ENCODE data around the gene FURIN. TPM values are rescaled to one million over a fixed set of nuclear protein-coding genes. Genes with fewer than 3 reads are reported as not detected.

The FURIN gene
- 58.0 and 86.0 TPM in 2 replicates for total RNA-seq

DNA sequence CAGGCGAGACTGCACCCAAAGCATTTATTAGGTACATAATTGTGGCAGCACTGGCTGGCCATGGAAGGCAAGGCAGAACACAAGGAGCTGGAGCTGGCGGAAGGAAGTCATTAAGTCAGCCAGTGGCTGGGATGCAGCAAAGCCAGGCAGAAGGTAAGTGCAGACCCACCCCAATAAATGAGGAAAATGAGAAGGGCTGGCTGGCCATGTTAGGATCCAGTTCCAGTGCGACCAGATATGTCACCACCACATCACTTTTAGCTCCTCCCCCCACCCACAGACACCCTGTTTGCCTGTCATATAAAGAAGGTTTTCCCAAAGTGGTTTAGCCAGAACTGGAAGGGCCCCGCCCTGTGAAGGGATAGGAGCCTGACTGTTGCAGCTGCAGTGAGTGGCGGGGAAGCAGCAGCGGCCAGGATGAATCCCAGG, at the start of gene FURIN:
FURIN (plus strand) TSS at position 328 of the 429 bp plus-strand sequence. CDS start 7,153 bp downstream, outside the sequence.

DNA sequence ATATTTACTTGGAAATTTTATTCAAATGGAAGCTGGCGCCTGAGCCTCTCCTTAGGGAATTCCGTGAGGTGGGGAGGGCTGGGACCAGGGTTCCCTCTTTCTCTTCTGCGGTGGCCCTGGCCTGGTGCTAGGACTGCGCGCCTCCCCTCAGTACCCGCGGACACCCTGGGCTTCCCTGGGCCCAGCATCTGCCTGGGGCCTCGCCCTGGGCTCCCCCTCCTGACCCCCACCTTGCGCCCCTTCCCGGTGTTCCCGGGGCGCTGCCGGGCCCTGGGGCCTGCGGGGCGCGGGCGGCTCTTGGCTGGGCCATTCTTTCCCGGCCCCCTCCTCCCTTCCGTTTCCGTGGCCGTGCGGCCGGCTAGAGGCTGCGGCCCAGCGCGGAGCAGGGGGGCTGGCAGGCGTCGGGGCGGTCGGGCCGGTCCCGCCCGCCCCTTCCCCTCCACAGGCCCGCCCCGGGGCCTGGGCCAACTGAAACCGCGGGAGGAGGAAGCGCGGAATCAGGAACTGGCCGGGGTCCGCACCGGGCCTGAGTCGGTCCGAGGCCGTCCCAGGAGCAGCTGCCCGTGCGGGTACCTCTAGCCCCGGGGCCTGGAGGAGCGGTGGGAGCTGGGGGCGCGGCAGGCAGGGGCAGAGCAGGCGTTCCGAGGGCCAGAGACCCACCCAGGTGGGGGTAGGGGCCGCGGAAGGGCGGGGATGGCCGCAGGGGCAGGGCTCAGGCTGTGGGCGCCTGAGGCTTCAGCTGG, 15.8 kb downstream of the FURIN start, which contains the start of gene FES:
FES (plus strand) TSS at position 529 of the 743 bp plus-strand sequence. CDS start 542 bp downstream, outside the sequence.

GRCh38 chr15:90902840-90903732, 34.7 kb downstream of the FURIN start, which contains the start of gene MAN2A2:
Gene MAN2A2, plus strand, starts transcription at chr15:90903302. Its CDS starts 906 bp downstream, at chr15:90904208.

GRCh38 chr15:90931828-90932659, 63.7 kb downstream of the FURIN start, which contains the start of gene HDDC3:
Gene HDDC3, minus strand, starts transcription at chr15:90932549. Its CDS starts 9 bp downstream, at chr15:90932540.

Other genes with a start within 250 kb of the FURIN start
- 2.4 and 6.7 TPM in 2 replicates for gene BLM, start 151.2 kb upstream of the FURIN start, total RNA-seq
- gene FES, start 15.9 kb downstream of the FURIN start, total RNA-seq = 52.8 and 70.5 TPM in 2 replicates
- gene MAN2A2, start 34.7 kb downstream of the FURIN start, total RNA-seq = 12.6 and 27.6 TPM in 2 replicates
- gene HDDC3, start 64.0 kb downstream of the FURIN start, total RNA-seq = 12.6 and 12.7 TPM in 2 replicates
- gene UNC45A, start 66.7 kb downstream of the FURIN start, total RNA-seq = 121 and 127 TPM in 2 replicates
- gene RCCD1, start 86.3 kb downstream of the FURIN start, total RNA-seq = 4.9 and 9.0 TPM in 2 replicates
- gene PRC1, start 125.9 kb downstream of the FURIN start, total RNA-seq = 75.2 and 182 TPM in 2 replicates
- gene VPS33B, start 154.0 kb downstream of the FURIN start, total RNA-seq = 8.8 and 9.6 TPM in 2 replicates
- gene SV2B, start 231.7 kb downstream of the FURIN start, total RNA-seq = 0.18 TPM in 1 of 2 replicates, not detected in the other

Measured in endothelial cell of coronary artery (primary cell).